Gastrocnemius medialis (tissue), 4 donors: Measurements from ENCODE around the gene ITIH2. TPM values are rescaled to one million over a fixed set of nuclear protein-coding genes. Genes with fewer than 3 reads are reported as not detected.

Experiments
- ATAC-seq, 2 donors: fragments of 150-250 bp; one replicate each; pipeline ENCODE4 v1.9.1; 2016
- DNase-seq, 2 donors: peaks; one replicate each; pipeline ENCODE4 v3.0.0-alpha.2; 2019
- H3K27ac ChIP-seq, 4 donors: fragments of 200-600 bp; sonication (generic); 1 replicate in 1 of 4; 2 replicates in 3 of 4; pipeline ENCODE4 v1.5.1; 2016 to 2018; ENCODE audit warnings: mild to moderate bottlenecking in 2 of 4, moderate library complexity in 1 of 4
- H3K27me3 ChIP-seq, 3 donors: fragments of 200-600 bp; sonication (generic) in 2 of 3; 1 replicate in 1 of 3; 2 replicates in 2 of 3; pipeline versions ENCODE4 v1.5.1 to v1.6.0; 2016 to 2019; ENCODE audit warnings: mild to moderate bottlenecking in 1 of 3, moderate library complexity in 1 of 3
- H3K36me3 ChIP-seq, 2 donors: fragments of 200-600 bp; sonication (generic) in 1 of 2; one replicate each; pipeline ENCODE4 v1.5.1; 2017 to 2018
- H3K4me1 ChIP-seq, 2 donors: fragments of 200-600 bp; sonication (generic) in 1 of 2; one replicate each; pipeline ENCODE4 v1.5.1; 2016 to 2017; ENCODE audit warnings: mild to moderate bottlenecking in 2 of 2
- H3K4me3 ChIP-seq, 4 donors: fragments of 200-600 bp; sonication (generic) in 3 of 4; 1 replicate in 1 of 4; 2 replicates in 3 of 4; pipeline ENCODE4 v1.5.1; 2016 to 2019; ENCODE audit warnings: mild to moderate bottlenecking in 2 of 4
- H3K9me3 ChIP-seq, 3 donors: fragments of 200-600 bp; sonication (generic) in 2 of 3; 1 replicate in 1 of 3; 2 replicates in 2 of 3; pipeline ENCODE4 v1.5.1; 2016 to 2019
- POLR2A ChIP-seq, 2 donors: fragments of 450-650 bp; IDR thresholded peaks; one replicate each; pipeline ENCODE4 v1.6.1; 2017; ENCODE audit warnings: antibody characterized with exemption in 2 of 2, mild to moderate bottlenecking in 2 of 2, moderate library complexity in 2 of 2
- in situ Hi-C, 4 donors: fragments of 200-750 bp; cut with MboI; loops; one replicate each; pipeline versions ENCODE4 v1.15.0 to v1.8.0; 2017; ENCODE audit warnings: low sequenced_read_pairs in 4 of 4
- intact Hi-C: fragments of 100-400 bp; cut with DNase I; formaldehyde crosslinking; loops from one replicate; pipeline ENCODE4 v1.15.1; 2023; ENCODE audit warnings: low total_unique reads
- total RNA-seq, 4 donors: library from RNA; depleted of rRNA; stranded (reverse); fragments of >200 nt; gene quantifications; one replicate each; pipeline versions ENCODE4 v1.1.0 to v1.2.3, GENCODE V29; 2016
- TF ChIP-seq, protein P1 (sequence below), 5 experiments: fragments of 450-650 bp in 3 of 5; fragments of 200-600 bp in 2 of 5; sonication (generic) in 2 of 5; IDR thresholded peaks in 4 of 5; conservative IDR thresholded peaks in 1 of 5; 1 replicate in 4 of 5; 2 replicates in 1 of 5; pipeline ENCODE4 v1.5.1; 2016 to 2019; ENCODE audit warnings: antibody characterized with exemption in 5 of 5, mild to moderate bottlenecking in 3 of 5, moderate library complexity in 3 of 5

The ITIH2 gene
- total RNA-seq, 4 donors from 2014 or later, result 0.55 to 1.4 TPM; not detected in 2

DNA sequence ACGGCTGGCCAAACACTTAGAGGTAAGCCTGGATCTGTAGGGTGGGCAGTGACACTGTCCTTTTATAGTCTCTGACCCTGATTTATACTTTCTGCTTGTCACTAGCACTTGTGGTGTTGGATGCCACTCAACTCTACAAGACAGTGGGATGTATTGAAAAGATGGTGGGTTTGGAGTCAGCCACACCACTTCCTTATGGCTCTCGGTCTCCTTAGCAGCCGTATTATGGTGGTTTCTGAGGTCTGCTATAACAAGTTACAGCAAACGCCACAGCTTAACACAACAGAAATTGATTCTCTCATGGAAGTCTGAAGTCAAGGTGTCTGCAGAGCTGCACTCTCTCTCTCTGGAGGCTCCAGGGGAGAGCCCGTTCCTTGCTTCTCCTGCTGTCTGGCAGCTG is 14.7 kb downstream of the ITIH2 start:
- ATAC-seq (no peak), DNase-seq (no peak)
- Histone ChIP-seq H3K27me3 (no peaks in the 10 kb centered on the region), H3K4me3 (no peak overlapping the region), H3K9me3 (no peaks in the 10 kb centered on the region), H3K4me1 (no peaks in the 10 kb centered on the region), H3K27ac (no peak overlapping the region), H3K36me3 (no peaks in the 10 kb centered on the region)
- in situ Hi-C loops (no loop called here), intact Hi-C loops (no loop called here)
- TF ChIP-seq POLR2A (IDR thresholded peaks at IDR 0.05), result no peak
- TF ChIP-seq, protein P1, sequence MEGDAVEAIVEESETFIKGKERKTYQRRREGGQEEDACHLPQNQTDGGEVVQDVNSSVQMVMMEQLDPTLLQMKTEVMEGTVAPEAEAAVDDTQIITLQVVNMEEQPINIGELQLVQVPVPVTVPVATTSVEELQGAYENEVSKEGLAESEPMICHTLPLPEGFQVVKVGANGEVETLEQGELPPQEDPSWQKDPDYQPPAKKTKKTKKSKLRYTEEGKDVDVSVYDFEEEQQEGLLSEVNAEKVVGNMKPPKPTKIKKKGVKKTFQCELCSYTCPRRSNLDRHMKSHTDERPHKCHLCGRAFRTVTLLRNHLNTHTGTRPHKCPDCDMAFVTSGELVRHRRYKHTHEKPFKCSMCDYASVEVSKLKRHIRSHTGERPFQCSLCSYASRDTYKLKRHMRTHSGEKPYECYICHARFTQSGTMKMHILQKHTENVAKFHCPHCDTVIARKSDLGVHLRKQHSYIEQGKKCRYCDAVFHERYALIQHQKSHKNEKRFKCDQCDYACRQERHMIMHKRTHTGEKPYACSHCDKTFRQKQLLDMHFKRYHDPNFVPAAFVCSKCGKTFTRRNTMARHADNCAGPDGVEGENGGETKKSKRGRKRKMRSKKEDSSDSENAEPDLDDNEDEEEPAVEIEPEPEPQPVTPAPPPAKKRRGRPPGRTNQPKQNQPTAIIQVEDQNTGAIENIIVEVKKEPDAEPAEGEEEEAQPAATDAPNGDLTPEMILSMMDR (IDR thresholded peaks at IDR 0.05 in 4 of 5, conservative IDR thresholded peaks at IDR 0.05 in 1 of 5), result no peak

- Histone ChIP-seq H3K27me3 (peaks cover 0 to 3% (median 0%) of the 10 kb centered on the region in 3 donors), H3K4me3 (no peak overlapping the region), H3K36me3 (no peaks in the 10 kb centered on the region), H3K4me1 (no peaks in the 10 kb centered on the region), H3K27ac (no peak overlapping the region), H3K9me3 (no peaks in the 10 kb centered on the region)
- no peak for ATAC-seq
- TF ChIP-seq, protein P1 (IDR thresholded peaks at IDR 0.05 in 4 of 5, conservative IDR thresholded peaks at IDR 0.05 in 1 of 5), result no peak
- no peak for TF ChIP-seq POLR2A (IDR thresholded peaks at IDR 0.05)
- in situ Hi-C loops (no loop called here), intact Hi-C loops (no loop called here)
- no peak for DNase-seq
Observed at GRCh38 chr10:7718685-7719084, 15.6 kb downstream of the ITIH2 start.

GRCh38 chr10:7720478-7720877 is 17.4 kb downstream of the ITIH2 start:
- H3K36me3 ChIP-seq, result no peaks in the 10 kb centered on the region
- intact Hi-C loops, result no loop called here
- H3K4me1 ChIP-seq, result no peaks in the 10 kb centered on the region
- no peak overlapping the region for H3K4me3 ChIP-seq
- ATAC-seq (no peak), DNase-seq (no peak)
- no peak overlapping the region for H3K27ac ChIP-seq
- no peak for TF ChIP-seq POLR2A (IDR thresholded peaks at IDR 0.05)
- TF ChIP-seq, protein P1 (IDR thresholded peaks at IDR 0.05 in 4 of 5, conservative IDR thresholded peaks at IDR 0.05 in 1 of 5), result no peak
- no peaks in the 10 kb centered on the region for H3K9me3 ChIP-seq
- peaks cover 0 to 4% (median 0%) of the 10 kb centered on the region in 3 donors for H3K27me3 ChIP-seq
- in situ Hi-C loops, result no loop called here

GRCh38 chr10:7722927-7723529 is 19.9 kb downstream of the ITIH2 start:
- no peak overlapping the region for H3K4me3 ChIP-seq
- H3K4me1 ChIP-seq, result no peaks in the 10 kb centered on the region
- DNase-seq (no peak), ATAC-seq (no peak)
- H3K27ac ChIP-seq, result no peak overlapping the region
- no peaks in the 10 kb centered on the region for H3K36me3 ChIP-seq
- H3K9me3 ChIP-seq, result no peaks in the 10 kb centered on the region
- TF ChIP-seq POLR2A (IDR thresholded peaks at IDR 0.05), result no peak
- TF ChIP-seq, protein P1 (IDR thresholded peaks at IDR 0.05 in 4 of 5, conservative IDR thresholded peaks at IDR 0.05 in 1 of 5), result no peak
- peaks cover 0 to 4% (median 0%) of the 10 kb centered on the region in 3 donors for H3K27me3 ChIP-seq
- intact Hi-C loops, result no loop called here
- in situ Hi-C loops, result no loop called here

- Histone ChIP-seq H3K27ac (no peak overlapping the region), H3K27me3 (no peaks in the 10 kb centered on the region), H3K9me3 (no peaks in the 10 kb centered on the region), H3K4me1 (no peaks in the 10 kb centered on the region), H3K4me3 (no peak overlapping the region), H3K36me3 (no peaks in the 10 kb centered on the region)
- in situ Hi-C loops, result no loop called here
- DNase-seq, result no peak
- intact Hi-C loops, result no loop called here
- no peak for ATAC-seq
- TF ChIP-seq, protein P1 (IDR thresholded peaks at IDR 0.05 in 4 of 5, conservative IDR thresholded peaks at IDR 0.05 in 1 of 5), result no peak
- TF ChIP-seq POLR2A (IDR thresholded peaks at IDR 0.05), result no peak
Observed at GRCh38 chr10:7734821-7735220, 31.7 kb downstream of the ITIH2 start.
